Uterus (tissue), 2 donors: ENCODE measurements around the gene NCKAP5L.

Experiments
- POLR2A ChIP-seq, 2 donors: fragments of 450-650 bp; IDR thresholded peaks; one replicate each; pipeline ENCODE4 v1.6.1; 2016; ENCODE audit warnings: antibody characterized with exemption in 2 of 2, mild to moderate bottlenecking in 1 of 2, moderate library complexity in 1 of 2
- TF ChIP-seq, protein P1 (sequence below), 4 experiments: fragments of 200-600 bp in 2 of 4; fragments of 450-650 bp in 2 of 4; sonication (generic) in 2 of 4; IDR thresholded peaks; one replicate each; pipeline ENCODE4 v1.5.1; 2016 to 2019; ENCODE audit warnings: antibody characterized with exemption in 4 of 4, mild to moderate bottlenecking in 2 of 4, moderate library complexity in 1 of 4

GRCh38 chr12:49832836-49833421, 4.7 kb upstream of the NCKAP5L start:
- TF ChIP-seq, protein P1, sequence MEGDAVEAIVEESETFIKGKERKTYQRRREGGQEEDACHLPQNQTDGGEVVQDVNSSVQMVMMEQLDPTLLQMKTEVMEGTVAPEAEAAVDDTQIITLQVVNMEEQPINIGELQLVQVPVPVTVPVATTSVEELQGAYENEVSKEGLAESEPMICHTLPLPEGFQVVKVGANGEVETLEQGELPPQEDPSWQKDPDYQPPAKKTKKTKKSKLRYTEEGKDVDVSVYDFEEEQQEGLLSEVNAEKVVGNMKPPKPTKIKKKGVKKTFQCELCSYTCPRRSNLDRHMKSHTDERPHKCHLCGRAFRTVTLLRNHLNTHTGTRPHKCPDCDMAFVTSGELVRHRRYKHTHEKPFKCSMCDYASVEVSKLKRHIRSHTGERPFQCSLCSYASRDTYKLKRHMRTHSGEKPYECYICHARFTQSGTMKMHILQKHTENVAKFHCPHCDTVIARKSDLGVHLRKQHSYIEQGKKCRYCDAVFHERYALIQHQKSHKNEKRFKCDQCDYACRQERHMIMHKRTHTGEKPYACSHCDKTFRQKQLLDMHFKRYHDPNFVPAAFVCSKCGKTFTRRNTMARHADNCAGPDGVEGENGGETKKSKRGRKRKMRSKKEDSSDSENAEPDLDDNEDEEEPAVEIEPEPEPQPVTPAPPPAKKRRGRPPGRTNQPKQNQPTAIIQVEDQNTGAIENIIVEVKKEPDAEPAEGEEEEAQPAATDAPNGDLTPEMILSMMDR (IDR thresholded peaks at IDR 0.05) = no peak
- TF ChIP-seq POLR2A (IDR thresholded peaks at IDR 0.05) = no peak
